HG03575 (cell line): ENCODE measurements around the gene MTCP1.
A peak's percentile ranks its signal among the peaks of the same experiment; 100 is the strongest.

ENCODE experiments used
- ATAC-seq: cut with Tn5 transposase; IDR thresholded peaks from one replicate; pipeline ENCODE4 v1.9.1; 2021; ENCODE audit not compliant: unreplicated experiment, insufficient number of reproducible peaks, low FRiP score; ENCODE audit errors: extremely low read depth

The MTCP1 gene

GRCh38 chrX:155070975-155071693, at the start of gene MTCP1, which contains the start of the genes BRCC3 and CMC4:
Gene MTCP1 (minus strand): TSS chrX:155071136. CDS start chrX:155066010, 5,126 bp downstream.
Gene BRCC3 (plus strand): TSS chrX:155071508. CDS start chrX:155071528, 20 bp downstream.
Gene CMC4 (minus strand): TSS chrX:155071136. CDS start chrX:155064023, 7,113 bp downstream.
- no peak for ATAC-seq

GRCh38 chrX:155115174-155115819, 44.4 kb upstream of the MTCP1 start:
- ATAC-seq = no peak

- ATAC-seq = no peak
Observed at GRCh38 chrX:155113097-155113496, 42.2 kb upstream of the MTCP1 start.

- ATAC-seq = no peak
Observed at GRCh38 chrX:155112171-155112570, 41.2 kb upstream of the MTCP1 start.

GRCh38 chrX:155108427-155108826, 37.5 kb upstream of the MTCP1 start:
- no peak for ATAC-seq

GRCh38 chrX:155105919-155106318, 35.0 kb upstream of the MTCP1 start:
- no peak for ATAC-seq

GRCh38 chrX:155094468-155095061, 23.6 kb upstream of the MTCP1 start:
- no peak for ATAC-seq

- no peak for ATAC-seq
Observed at GRCh38 chrX:155086961-155087735, 16.2 kb upstream of the MTCP1 start.

- no peak for ATAC-seq
Observed at GRCh38 chrX:155086202-155086840, 15.4 kb upstream of the MTCP1 start.

GRCh38 chrX:155071694-155072280, 851 bp upstream of the MTCP1 start:
- ATAC-seq = no peak

GRCh38 chrX:155070663-155070974, 317 bp downstream of the MTCP1 start:
- no peak for ATAC-seq

- ATAC-seq = no peak
Observed at GRCh38 chrX:155070038-155070437, 898 bp downstream of the MTCP1 start.

GRCh38 chrX:155069414-155069813, 1.5 kb downstream of the MTCP1 start:
- no peak for ATAC-seq

- no peak for ATAC-seq
Observed at GRCh38 chrX:155068165-155068564, 2.8 kb downstream of the MTCP1 start.

- no peak for ATAC-seq
Observed at GRCh38 chrX:155065035-155065734, 5.8 kb downstream of the MTCP1 start.

GRCh38 chrX:155061760-155062159, 9.2 kb downstream of the MTCP1 start:
- no peak for ATAC-seq

- ATAC-seq = peak; percentile 63
Observed at GRCh38 chrX:155056877-155057792, 13.8 kb downstream of the MTCP1 start.
